Measurements from ENCODE around the gene MCM10.

DNA sequence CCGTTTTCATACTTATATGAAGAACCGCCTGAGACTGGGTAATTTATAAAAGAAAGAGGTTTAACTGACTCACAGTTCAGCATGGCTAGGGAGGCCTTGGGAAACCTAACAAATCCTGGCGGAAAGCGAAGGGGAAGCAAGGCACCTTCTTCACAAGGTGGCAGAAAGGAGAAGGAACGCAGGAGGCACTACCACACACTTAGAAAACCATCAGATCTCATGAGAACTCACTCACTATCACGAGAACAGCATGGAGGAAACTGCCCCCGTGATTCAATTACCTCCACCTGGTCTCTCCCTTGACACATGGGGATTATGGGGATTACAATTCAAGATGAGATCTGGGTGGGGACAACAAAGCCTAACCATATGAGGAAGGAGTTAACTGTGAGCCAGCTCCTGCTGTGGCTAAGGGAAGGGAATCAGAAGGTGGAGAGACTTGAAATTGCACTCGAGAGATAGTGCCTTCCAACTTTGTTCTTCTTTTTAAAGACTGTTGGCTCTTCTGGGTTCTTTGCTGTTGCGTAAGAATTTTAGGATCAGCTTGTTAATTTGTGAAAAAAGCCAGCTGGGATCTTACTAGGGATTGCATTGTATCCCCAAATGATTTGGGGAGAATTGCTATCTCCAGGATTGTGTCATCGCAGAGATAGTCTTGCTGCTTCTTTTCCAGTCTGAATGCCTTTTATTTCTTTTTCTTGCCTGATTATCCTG, 40.4 kb upstream of the MCM10 start:
- TF ChIP-seq, protein P1, sequence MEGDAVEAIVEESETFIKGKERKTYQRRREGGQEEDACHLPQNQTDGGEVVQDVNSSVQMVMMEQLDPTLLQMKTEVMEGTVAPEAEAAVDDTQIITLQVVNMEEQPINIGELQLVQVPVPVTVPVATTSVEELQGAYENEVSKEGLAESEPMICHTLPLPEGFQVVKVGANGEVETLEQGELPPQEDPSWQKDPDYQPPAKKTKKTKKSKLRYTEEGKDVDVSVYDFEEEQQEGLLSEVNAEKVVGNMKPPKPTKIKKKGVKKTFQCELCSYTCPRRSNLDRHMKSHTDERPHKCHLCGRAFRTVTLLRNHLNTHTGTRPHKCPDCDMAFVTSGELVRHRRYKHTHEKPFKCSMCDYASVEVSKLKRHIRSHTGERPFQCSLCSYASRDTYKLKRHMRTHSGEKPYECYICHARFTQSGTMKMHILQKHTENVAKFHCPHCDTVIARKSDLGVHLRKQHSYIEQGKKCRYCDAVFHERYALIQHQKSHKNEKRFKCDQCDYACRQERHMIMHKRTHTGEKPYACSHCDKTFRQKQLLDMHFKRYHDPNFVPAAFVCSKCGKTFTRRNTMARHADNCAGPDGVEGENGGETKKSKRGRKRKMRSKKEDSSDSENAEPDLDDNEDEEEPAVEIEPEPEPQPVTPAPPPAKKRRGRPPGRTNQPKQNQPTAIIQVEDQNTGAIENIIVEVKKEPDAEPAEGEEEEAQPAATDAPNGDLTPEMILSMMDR (IDR thresholded peaks at IDR 0.05; ENCODE audit: poor library complexity) = no peak
- no peak for TF ChIP-seq EZH2phosphoT487 (IDR thresholded peaks at IDR 0.05; ENCODE audit: low read depth, severe bottlenecking, unreplicated experiment)
